KMS-11 (cell line): ENCODE measurements around the gene G6PD.

Source experiments
- H2AFZ ChIP-seq: fragments of 200-600 bp; sonication (generic); 2 replicates; pipeline ENCODE4 v1.6.1; 2016; ENCODE audit warnings: antibody characterized with exemption, mixed run types, low read depth
- H3K27ac ChIP-seq: fragments of 200-600 bp; sonication (generic); 2 replicates; pipeline ENCODE4 v1.6.1; 2016; ENCODE audit warnings: mild to moderate bottlenecking, mixed run types
- H3K27me3 ChIP-seq: fragments of 200-600 bp; sonication (generic); 2 replicates; pipeline ENCODE4 v1.6.1; 2017; ENCODE audit warnings: mild to moderate bottlenecking, low read depth, mixed run types, moderate library complexity; ENCODE audit not compliant: insufficient read depth
- H3K36me3 ChIP-seq: fragments of 200-600 bp; sonication (generic); 2 replicates; pipeline ENCODE4 v1.6.1; 2017; ENCODE audit warnings: mild to moderate bottlenecking, mixed run types; ENCODE audit not compliant: insufficient read depth
- H3K4me1 ChIP-seq: fragments of 200-600 bp; sonication (generic); 2 replicates; pipeline ENCODE4 v1.6.1; 2016; ENCODE audit warnings: mild to moderate bottlenecking, low read depth, mixed run types; ENCODE audit not compliant: poor library complexity, severe bottlenecking
- H3K4me2 ChIP-seq: fragments of 200-600 bp; sonication (generic); 2 replicates; pipeline ENCODE4 v1.7.0; 2016; ENCODE audit warnings: mild to moderate bottlenecking, mixed run types
- H3K4me3 ChIP-seq: fragments of 200-600 bp; sonication (generic); IDR thresholded peaks from 2 replicates; pipeline ENCODE4 v1.6.1; 2017; ENCODE audit warnings: low read depth, low read length, mixed read lengths; ENCODE audit not compliant: insufficient read depth
- H3K79me2 ChIP-seq: fragments of 200-600 bp; sonication (generic); 2 replicates; pipeline ENCODE4 v1.6.1; 2016; ENCODE audit warnings: low read depth, mixed run types; ENCODE audit not compliant: insufficient read depth
- H3K9ac ChIP-seq: fragments of 200-600 bp; sonication (generic); 2 replicates; pipeline ENCODE4 v1.6.1; 2016; ENCODE audit warnings: mild to moderate bottlenecking, mixed run types
- H4K20me1 ChIP-seq: fragments of 200-600 bp; sonication (generic); 2 replicates; pipeline ENCODE4 v1.6.1; 2016; ENCODE audit warnings: mild to moderate bottlenecking, mixed run types; ENCODE audit not compliant: insufficient read depth
- CTCF ChIP-seq: fragments of 200-600 bp; sonication (generic); conservative IDR thresholded peaks from 2 replicates; pipeline ENCODE4 v1.6.1; 2017; ENCODE audit warnings: low read depth, mild to moderate bottlenecking, antibody characterized with exemption, low read length, moderate library complexity, mixed read lengths

The G6PD gene

GRCh38 chrX:154484255-154485149, 62.1 kb downstream of the G6PD start:
- TF ChIP-seq CTCF: no peak
- Histone ChIP-seq H4K20me1 (no peaks in the 10 kb centered on the region), H3K27me3 (no peaks in the 10 kb centered on the region), H3K36me3 (no peaks in the 10 kb centered on the region), H3K4me1 (peaks cover 9% of the 10 kb centered on the region), H2AFZ (no peak overlapping the region), H3K79me2 (peaks cover 13% of the 10 kb centered on the region; the same call in 1 of the 2 replicates), H3K9ac (no peak overlapping the region), H3K27ac (no peak overlapping the region), H3K4me2 (0 out of 2 replicates have a peak overlapping the region, but pooled peaks have one; percentile 57), H3K4me3 (no peak overlapping the region)

GRCh38 chrX:154483325-154483724, 63.3 kb downstream of the G6PD start:
- H3K4me2 ChIP-seq: no peak overlapping the region
- H3K79me2 ChIP-seq: peaks cover 13% of the 10 kb centered on the region; the same call in 1 of the 2 replicates
- H3K4me3 ChIP-seq: no peak overlapping the region
- no peaks in the 10 kb centered on the region for H3K36me3 ChIP-seq
- H2AFZ ChIP-seq: no peak overlapping the region
- no peak for TF ChIP-seq CTCF
- no peaks in the 10 kb centered on the region for H4K20me1 ChIP-seq
- H3K9ac ChIP-seq: no peak overlapping the region
- H3K27me3 ChIP-seq: no peaks in the 10 kb centered on the region
- H3K27ac ChIP-seq: no peak overlapping the region
- H3K4me1 ChIP-seq: peaks cover 11% of the 10 kb centered on the region

GRCh38 chrX:154482786-154483185, 63.9 kb downstream of the G6PD start:
- Histone ChIP-seq H3K27me3 (no peaks in the 10 kb centered on the region), H4K20me1 (no peaks in the 10 kb centered on the region), H3K9ac (no peak overlapping the region), H3K4me1 (peaks cover 11% of the 10 kb centered on the region), H3K4me2 (no peak overlapping the region), H3K27ac (no peak overlapping the region), H3K36me3 (no peaks in the 10 kb centered on the region), H3K4me3 (no peak overlapping the region), H3K79me2 (peaks cover 13% of the 10 kb centered on the region; the same call in 1 of the 2 replicates), H2AFZ (no peak overlapping the region)
- TF ChIP-seq CTCF: no peak

- Histone ChIP-seq H4K20me1 (no peaks in the 10 kb centered on the region), H2AFZ (no peak overlapping the region), H3K36me3 (no peaks in the 10 kb centered on the region), H3K79me2 (peaks cover 13% of the 10 kb centered on the region; the same call in 1 of the 2 replicates), H3K4me1 (peaks cover 11% of the 10 kb centered on the region), H3K27ac (no peak overlapping the region), H3K27me3 (no peaks in the 10 kb centered on the region), H3K9ac (no peak overlapping the region), H3K4me2 (no peak overlapping the region), H3K4me3 (no peak overlapping the region)
- TF ChIP-seq CTCF: no peak
These were observed 64.6 kb downstream of the G6PD start for GRCh38 chrX:154481911-154482601.
